A549 (cell line): ENCODE measurements around the gene GUCY1A1. TPM values are rescaled to one million over a fixed set of nuclear protein-coding genes. Genes with fewer than 3 reads are reported as not detected.

Experiments
- ATAC-seq, 2 experiments: fragments of 200-7000 bp in 1 of 2; fragments of >200 bp in 1 of 2; cut with Nextera tagmentation in 1 of 2; cut with Tn5 transposase in 1 of 2; 3 replicates each; pipeline versions ENCODE4 v1.8.0 to v1.9.1; 2018 to 2020; ENCODE audit warnings: mild to moderate bottlenecking in 1 of 2, moderate library complexity in 1 of 2
- CTCF ChIA-PET: fragments of 300-600 bp; sonication (Branson Sonifier 250); formaldehyde crosslinking; extraction: SDS; loops from one replicate; lab custom pipeline; 2021; ENCODE audit warnings: antibody characterized with exemption, inconsistent platforms; lab: Yijun Ruan, JAX
- POLR2A ChIA-PET: fragments of 350-600 bp; formaldehyde crosslinking; extraction: SDS; loops from one replicate; lab custom pipeline; 2021; ENCODE audit warnings: antibody characterized with exemption, inconsistent platforms; lab: Yijun Ruan, JAX
- DNase-seq, 2 experiments: peaks; one replicate each; pipeline versions ENCODE4 v3.0.0 to v3.0.0-alpha.2; 2011 to 2016; ENCODE audit warnings: low read depth in 1 of 2, low spot score in 1 of 2
- FAIRE-seq: peaks from 2 replicates; lab custom pipeline; 2011; peaks lifted over from hg19 to GRCh38; lab: Jason Lieb, UNC
- H3K27ac ChIP-seq, 2 experiments: fragments of >200 bp; sonication (Bioruptor Twin); formaldehyde crosslinking; 3 replicates each; pipeline ENCODE4 v1.5.1; 2016 to 2017
- H3K4me1 ChIP-seq: fragments of >200 bp; sonication (Bioruptor Twin); formaldehyde crosslinking; 3 replicates; pipeline ENCODE4 v1.6.1; 2016
- H3K4me2 ChIP-seq: fragments of >200 bp; sonication (Bioruptor Twin); formaldehyde crosslinking; 3 replicates; pipeline ENCODE4 v1.6.1; 2016
- H3K4me3 ChIP-seq: fragments of >200 bp; sonication (Bioruptor Twin); formaldehyde crosslinking; 3 replicates; pipeline ENCODE4 v1.5.1; 2016
- H3K9me3 ChIP-seq: fragments of >200 bp; sonication (Bioruptor Twin); formaldehyde crosslinking; 3 replicates; pipeline ENCODE4 v1.6.1; 2016
- ATOH8 ChIP-seq: fragments of 250-450 bp; sonication (Bioruptor Pico); IDR thresholded peaks from 2 replicates; pipeline ENCODE4 v1.5.0; 2020; ENCODE audit warnings: low read depth, mild to moderate bottlenecking, moderate library complexity
- CBX2 ChIP-seq: fragments of 200-600 bp; sonication (generic); IDR thresholded peaks from 2 replicates; pipeline ENCODE4 v1.6.1; 2016; ENCODE audit warnings: low read depth, mild to moderate bottlenecking, borderline replicate concordance
- CEBPB ChIP-seq, 2 experiments: fragments of >200 bp in 1 of 2; sonication (Bioruptor Twin) in 1 of 2; formaldehyde crosslinking in 1 of 2; IDR thresholded peaks; 2 replicates each; pipeline ENCODE4 v1.6.1; 2012 to 2016
- CHD2 ChIP-seq: fragments of 150-350 bp; IDR thresholded peaks from 2 replicates; pipeline ENCODE4 v1.6.1; 2014; ENCODE audit warnings: low read length; ENCODE audit not compliant: partially characterized antibody
- CHD4 ChIP-seq: fragments of 200-600 bp; sonication (generic); IDR thresholded peaks from 2 replicates; pipeline ENCODE4 v1.6.1; 2016; ENCODE audit warnings: antibody characterized with exemption, mild to moderate bottlenecking, borderline replicate concordance
- CTCF ChIP-seq: fragments of >200 bp; sonication (Bioruptor Twin); formaldehyde crosslinking; IDR thresholded peaks from 3 replicates; pipeline ENCODE4 v1.5.1; 2016
- EHF ChIP-seq: fragments of 250-450 bp; sonication (Bioruptor Pico); IDR thresholded peaks from 2 replicates; pipeline ENCODE4 v1.5.0; 2020; ENCODE audit warnings: mild to moderate bottlenecking
- EHMT2 ChIP-seq: fragments of 200-600 bp; sonication (generic); IDR thresholded peaks from 2 replicates; pipeline ENCODE4 v1.6.1; 2016; ENCODE audit warnings: antibody characterized with exemption, low read depth, mild to moderate bottlenecking, moderate library complexity
- ELK1 ChIP-seq: fragments of 150-350 bp; IDR thresholded peaks from 2 replicates; pipeline ENCODE4 v1.6.1; 2014; ENCODE audit warnings: low read depth, mild to moderate bottlenecking, low read length
- EP300 ChIP-seq, 2 experiments: fragments of >200 bp; sonication (Bioruptor Twin); formaldehyde crosslinking; IDR thresholded peaks; 2 replicates in 1 of 2; 3 replicates in 1 of 2; pipeline ENCODE4 v1.6.1; 2016 to 2017
- FOSB ChIP-seq: fragments of 250-450 bp; sonication (Bioruptor Pico); IDR thresholded peaks from 2 replicates; pipeline ENCODE4 v1.5.0; 2020; ENCODE audit warnings: mild to moderate bottlenecking, moderate library complexity
- GATA3 ChIP-seq: IDR thresholded peaks from 2 replicates; pipeline ENCODE4 v1.6.1; 2012; ENCODE audit warnings: borderline replicate concordance
- HDAC2 ChIP-seq: fragments of 200-600 bp; sonication (generic); IDR thresholded peaks from 2 replicates; pipeline ENCODE4 v1.6.1; 2016
- HES2 ChIP-seq: fragments of >200 bp; sonication (Bioruptor Twin); formaldehyde crosslinking; IDR thresholded peaks from 2 replicates; pipeline ENCODE4 v1.6.1; 2016
- HEYL ChIP-seq: fragments of 250-450 bp; sonication (Bioruptor Pico); IDR thresholded peaks from 2 replicates; pipeline ENCODE4 v1.8.0; 2021; ENCODE audit warnings: mild to moderate bottlenecking, moderate library complexity
- HOXA7 ChIP-seq: fragments of 250-450 bp; sonication (Bioruptor Pico); IDR thresholded peaks from 2 replicates; pipeline ENCODE4 v1.5.0; 2020; ENCODE audit warnings: mild to moderate bottlenecking, moderate library complexity
- HOXB5 ChIP-seq: fragments of 250-450 bp; sonication (Bioruptor Pico); IDR thresholded peaks from 2 replicates; pipeline ENCODE4 v1.5.0; 2020; ENCODE audit warnings: mild to moderate bottlenecking, moderate library complexity
- MAZ ChIP-seq: fragments of 150-350 bp; IDR thresholded peaks from 2 replicates; pipeline ENCODE4 v1.6.1; 2014; ENCODE audit warnings: antibody characterized with exemption, low read depth, low read length, borderline replicate concordance
- MYC ChIP-seq: IDR thresholded peaks from 2 replicates; pipeline ENCODE4 v1.6.1; 2012; ENCODE audit warnings: mild to moderate bottlenecking, inconsistent platforms, low read length, improper control_type of control experiment, borderline replicate concordance
- PBX3 ChIP-seq: IDR thresholded peaks from 2 replicates; pipeline ENCODE4 v1.6.1; 2012
- PHF8 ChIP-seq: fragments of 200-600 bp; sonication (generic); IDR thresholded peaks from 2 replicates; pipeline ENCODE4 v1.6.1; 2016; ENCODE audit warnings: low read depth, mild to moderate bottlenecking, antibody characterized with exemption, moderate library complexity, borderline replicate concordance
- RAD21 ChIP-seq, 2 experiments: fragments of >200 bp in 1 of 2; sonication (Bioruptor Twin) in 1 of 2; formaldehyde crosslinking in 1 of 2; IDR thresholded peaks in 1 of 2; conservative IDR thresholded peaks in 1 of 2; 2 replicates in 1 of 2; 3 replicates in 1 of 2; pipeline ENCODE4 v1.6.1; 2012 to 2018; ENCODE audit warnings: inconsistent platforms in 1 of 2
- RARB ChIP-seq: fragments of 250-450 bp; sonication (Bioruptor Pico); IDR thresholded peaks from 2 replicates; pipeline ENCODE4 v1.8.0; 2021; ENCODE audit warnings: mild to moderate bottlenecking, moderate library complexity
- RCOR1 ChIP-seq: fragments of 150-350 bp; IDR thresholded peaks from 2 replicates; pipeline ENCODE4 v1.6.1; 2014; ENCODE audit warnings: antibody characterized with exemption, low read length, low read depth
- SREBF2 ChIP-seq: fragments of 450-650 bp; IDR thresholded peaks from 2 replicates; pipeline ENCODE4 v1.6.1; 2014; ENCODE audit warnings: mild to moderate bottlenecking, moderate library complexity
- ZSCAN20 ChIP-seq: fragments of 250-450 bp; sonication (Bioruptor Pico); IDR thresholded peaks from 2 replicates; pipeline ENCODE4 v1.8.0; 2022; ENCODE audit warnings: mild to moderate bottlenecking, moderate library complexity
- WGBS: methylation state at CpG from one replicate; pipeline ENCODE4 v1.1.6; 2017; ENCODE audit errors: missing lambda C conversion rate; 5-methylcytosine and 5-hydroxymethylcytosine counted together
- polyA plus RNA-seq, 4 experiments: library from polyadenylated mRNA; depleted of rRNA in 3 of 4; stranded (reverse); fragments of >200 nt; fragmentation: RNase III in 1 of 4; extraction: RNeasy Plus Mini Kit Qiagen cat#74134 plus additional on column Dnase treatment in 1 of 4; gene quantifications; 2 replicates in 3 of 4; 3 replicates in 1 of 4; pipeline ENCODE4 v1.2.3, GENCODE V29; 2011 to 2017

The GUCY1A1 gene
- polyA plus RNA-seq, 2 of the 4 experiments (the other 2 are of a cell fraction): not detected

GRCh38 chr4:155722336-155722735 is 55.7 kb downstream of the GUCY1A1 start:
- ChIA-PET CTCF (no interaction called here), POLR2A (no interaction called here)
- WGBS: 0% methylated on average over 1 of the region's 1 CpG
- Histone ChIP-seq H3K4me1 (no peaks in the 10 kb centered on the region), H3K9me3 (no peaks in the 10 kb centered on the region), H3K27ac (no peak overlapping the region), H3K4me3 (no peak overlapping the region), H3K4me2 (no peak overlapping the region)
- no peak for DNase-seq
- ATAC-seq: no peak
- no peak for FAIRE-seq
- no peak for TF ChIP-seq ZSCAN20 (CRISPR knock-in tag)
- no peak for TF ChIP-seq GATA3
- no peak for TF ChIP-seq EHF
- no peak for TF ChIP-seq HOXB5
- no peak for TF ChIP-seq PBX3
- TF ChIP-seq ELK1: no peak
- TF ChIP-seq FOSB (CRISPR knock-in tag): no peak
- TF ChIP-seq RCOR1: no peak
- no peak for TF ChIP-seq HDAC2
- no peak for TF ChIP-seq MAZ
- TF ChIP-seq CTCF: no peak
- no peak for TF ChIP-seq ATOH8
- TF ChIP-seq MYC: no peak

- ATAC-seq: no peak
- no peak for DNase-seq
- POLR2A ChIA-PET: no interaction called here
- FAIRE-seq: no peak
- H3K4me1 ChIP-seq: no peaks in the 10 kb centered on the region
- CTCF ChIA-PET: no interaction called here
- no peak overlapping the region for H3K27ac ChIP-seq
- TF ChIP-seq PHF8: no peak
- no peak for TF ChIP-seq CHD4
- TF ChIP-seq HES2: no peak
- no peak for TF ChIP-seq CEBPB (IDR thresholded peaks at IDR 0.05)
- no peak overlapping the region for H3K4me3 ChIP-seq
- H3K4me2 ChIP-seq: no peak overlapping the region
- WGBS: 22% methylated on average over 7 of the region's 7 CpGs
- no peaks in the 10 kb centered on the region for H3K9me3 ChIP-seq
Measured at GRCh38 chr4:155722816-155723499, 56.3 kb downstream of the GUCY1A1 start.

GRCh38 chr4:155724731-155725130 is 58.1 kb downstream of the GUCY1A1 start:
- 1% methylated on average over 3 of the region's 3 CpGs for WGBS
- no peak overlapping the region for H3K4me2 ChIP-seq
- ChIA-PET CTCF (no interaction called here), POLR2A (no interaction called here)
- DNase-seq (no peak), ATAC-seq (no peak), FAIRE-seq (no peak)
- no peaks in the 10 kb centered on the region for H3K9me3 ChIP-seq
- no peak overlapping the region for H3K4me3 ChIP-seq
- no peaks in the 10 kb centered on the region for H3K4me1 ChIP-seq
- no peak overlapping the region for H3K27ac ChIP-seq
- TF ChIP-seq HEYL (CRISPR knock-in tag) (no peak), EP300 (IDR thresholded peaks at IDR 0.05) (no peak), CBX2 (no peak), MYC (no peak), ELK1 (no peak), RARB (CRISPR knock-in tag) (no peak), RAD21 (conservative IDR thresholded peaks at IDR 0.05 in 1 of 2, IDR thresholded peaks at IDR 0.05 in 1 of 2) (no peak), SREBF2 (no peak), HDAC2 (no peak), CHD2 (no peak), EHMT2 (no peak), HOXA7 (CRISPR knock-in tag) (no peak)
